IMR-90 (cell line): Measurements from ENCODE around the gene BYSL. TPM values are rescaled to one million over a fixed set of nuclear protein-coding genes. Genes with fewer than 3 reads are reported as not detected.
A peak's percentile ranks its signal among the peaks of the same experiment; 100 is the strongest.

Source experiments
- ATAC-seq: fragments of 200-7000 bp; cut with Tn5 transposase; 2 replicates; pipeline ENCODE4 v1.9.1; 2020; ENCODE audit warnings: low read depth, mild to moderate bottlenecking, moderate library complexity
- BruUV-seq: library from RNA; stranded (reverse); fragments of 400-500 nt; replicated peaks from 2 replicates; lab custom pipeline; 2021; lab: Mats Ljungman, UMichigan
- CTCF ChIA-PET: fragments of 300-600 bp; formaldehyde crosslinking; extraction: SDS; loops from one replicate; lab custom pipeline; 2021; ENCODE audit warnings: antibody characterized with exemption; lab: Yijun Ruan, JAX
- POLR2A ChIA-PET: fragments of 300-600 bp; sonication (Branson Sonifier 250); formaldehyde crosslinking; loops from one replicate; lab custom pipeline; 2022; ENCODE audit warnings: antibody characterized with exemption; ENCODE audit not compliant: unreplicated experiment; lab: Charles Lee
- DNase-seq: peaks from one replicate; pipeline ENCODE4 v3.0.0; 2013
- H2AFZ ChIP-seq: replicated peaks from 2 replicates; pipeline ENCODE3; 2013; ENCODE audit warnings: low read length, mild to moderate bottlenecking; ENCODE audit not compliant: poor library complexity
- H2AK5ac ChIP-seq: 2 replicates; pipeline ENCODE4 v1.6.1; 2013; ENCODE audit warnings: low read depth, low read length, inconsistent platforms
- H2AK9ac ChIP-seq: replicated peaks from 2 replicates; pipeline ENCODE3; 2013; ENCODE audit warnings: mild to moderate bottlenecking, low read depth, low read length, moderate library complexity; ENCODE audit not compliant: poor library complexity
- H2BK120ac ChIP-seq: 2 replicates; pipeline ENCODE4 v1.6.1; 2013; ENCODE audit warnings: low read depth, low read length, inconsistent platforms
- H2BK15ac ChIP-seq: 3 replicates; pipeline ENCODE4 v1.6.1; 2013; ENCODE audit warnings: low read depth, low read length, inconsistent platforms
- H2BK20ac ChIP-seq: 2 replicates; pipeline ENCODE4 v1.6.1; 2013; ENCODE audit warnings: low read depth, mild to moderate bottlenecking, inconsistent platforms, low read length, moderate library complexity
- H2BK5ac ChIP-seq: 2 replicates; pipeline ENCODE4 v1.6.1; 2013; ENCODE audit warnings: mild to moderate bottlenecking, low read depth, low read length, inconsistent platforms; ENCODE audit not compliant: poor library complexity, severe bottlenecking
- H3K14ac ChIP-seq: replicated peaks from 2 replicates; pipeline ENCODE4 v1.6.1; 2013; ENCODE audit warnings: low read depth, low read length, inconsistent platforms
- H3K18ac ChIP-seq: 2 replicates; pipeline ENCODE4 v1.6.1; 2013; ENCODE audit warnings: low read depth, low read length, control low read depth
- H3K23ac ChIP-seq: 2 replicates; pipeline ENCODE4 v1.6.1; 2013; ENCODE audit warnings: low read depth, low read length, inconsistent platforms
- H3K27ac ChIP-seq: 2 replicates; pipeline ENCODE4 v1.5.1; 2013; ENCODE audit warnings: mild to moderate bottlenecking, control low read depth, low read length; ENCODE audit not compliant: insufficient read depth
- H3K27me3 ChIP-seq: 2 replicates; pipeline ENCODE4 v1.6.1; 2013; ENCODE audit warnings: low read length; ENCODE audit not compliant: control insufficient read depth, insufficient read depth
- H3K36me3 ChIP-seq: 2 replicates; pipeline ENCODE4 v1.6.1; 2013; ENCODE audit warnings: low read length, mixed read lengths; ENCODE audit not compliant: control insufficient read depth, insufficient read depth
- H3K4ac ChIP-seq: 2 replicates; pipeline ENCODE4 v1.6.1; 2013; ENCODE audit warnings: low read depth, low read length, inconsistent platforms
- H3K4me1 ChIP-seq: 2 replicates; pipeline ENCODE4 v1.6.1; 2013; ENCODE audit warnings: low read length, mixed read lengths; ENCODE audit not compliant: control insufficient read depth, insufficient read depth
- H3K4me2 ChIP-seq: 2 replicates; pipeline ENCODE4 v1.6.1; 2013; ENCODE audit warnings: low read depth, mild to moderate bottlenecking, control low read depth, low read length, moderate library complexity
- H3K4me3 ChIP-seq: 2 replicates; pipeline ENCODE4 v1.5.1; 2013; ENCODE audit warnings: low read depth, mild to moderate bottlenecking, control low read depth, low read length, moderate library complexity; ENCODE audit not compliant: insufficient read depth
- H3K56ac ChIP-seq: 2 replicates; pipeline ENCODE4 v1.6.1; 2013; ENCODE audit warnings: low read length, inconsistent platforms; ENCODE audit not compliant: insufficient read depth; ENCODE audit errors: extremely low read depth
- H3K79me1 ChIP-seq, 2 experiments: 2 replicates each; pipeline ENCODE4 v1.6.1; 2013; ENCODE audit warnings: low read length in 2 of 2, inconsistent platforms in 1 of 2, low read depth in 1 of 2
- H3K9ac ChIP-seq: 2 replicates; pipeline ENCODE4 v1.6.1; 2013; ENCODE audit warnings: low read depth, low read length, control low read depth
- H3K9me1 ChIP-seq: 2 replicates; pipeline ENCODE4 v1.6.1; 2013; ENCODE audit warnings: low read length, inconsistent platforms; ENCODE audit not compliant: insufficient read depth
- H3K9me3 ChIP-seq: 2 replicates; pipeline ENCODE4 v1.6.1; 2013; ENCODE audit warnings: low read length; ENCODE audit not compliant: control insufficient read depth, insufficient read depth
- H4K20me1 ChIP-seq: 2 replicates; pipeline ENCODE4 v1.6.1; 2013; ENCODE audit warnings: low read length, inconsistent platforms; ENCODE audit not compliant: insufficient read depth
- H4K5ac ChIP-seq: 2 replicates; pipeline ENCODE4 v1.6.1; 2013; ENCODE audit warnings: mild to moderate bottlenecking, low read depth, low read length, control low read depth
- H4K8ac ChIP-seq, 2 experiments: 2 replicates each; pipeline ENCODE4 v1.6.1; 2013; ENCODE audit warnings: low read depth in 2 of 2, low read length in 2 of 2, control low read depth in 1 of 2, inconsistent platforms in 1 of 2
- H4K91ac ChIP-seq: 2 replicates; pipeline ENCODE4 v1.6.1; 2013; ENCODE audit warnings: low read depth, low read length, inconsistent platforms; ENCODE audit not compliant: insufficient read depth
- CEBPB ChIP-seq: IDR thresholded peaks from 2 replicates; pipeline ENCODE4 v1.6.1; 2012; ENCODE audit warnings: low read depth, low read length, improper control_type of control experiment
- ELK1 ChIP-seq: fragments of 150-350 bp; IDR thresholded peaks from 2 replicates; pipeline ENCODE4 v1.6.1; 2016; ENCODE audit warnings: low read depth, mild to moderate bottlenecking, low read length, moderate library complexity, borderline replicate concordance
- FOS ChIP-seq: fragments of 150-350 bp; IDR thresholded peaks from 2 replicates; pipeline ENCODE4 v1.6.1; 2016; ENCODE audit warnings: low read depth, low read length
- MAFK ChIP-seq: IDR thresholded peaks from 2 replicates; pipeline ENCODE4 v1.6.1; 2012; ENCODE audit warnings: low read depth, low read length, improper control_type of control experiment
- NFE2L2 ChIP-seq: fragments of 150-350 bp; IDR thresholded peaks from 2 replicates; pipeline ENCODE4 v1.6.1; 2016; ENCODE audit warnings: low read depth, mild to moderate bottlenecking, low read length
- RAD21 ChIP-seq: IDR thresholded peaks from 2 replicates; pipeline ENCODE4 v1.6.1; 2012; ENCODE audit warnings: low read length, improper control_type of control experiment
- RCOR1 ChIP-seq: IDR thresholded peaks from 2 replicates; pipeline ENCODE4 v1.6.1; 2012; ENCODE audit warnings: mild to moderate bottlenecking, low read length, improper control_type of control experiment; ENCODE audit not compliant: insufficient replicate concordance
- SMC3 ChIP-seq: fragments of 150-350 bp; IDR thresholded peaks from 2 replicates; pipeline ENCODE4 v1.6.1; 2016; ENCODE audit warnings: low read depth, mild to moderate bottlenecking, antibody characterized with exemption, low read length, moderate library complexity
- WGBS, 2 experiments: methylation state at CpG; one replicate each; pipeline versions ENCODE4 v1.1.5 to v1.1.7; 2013; ENCODE audit warnings: missing lambda C conversion rate in 2 of 2; ENCODE audit not compliant: insufficient read length in 1 of 2; ENCODE audit errors: extremely low coverage in 2 of 2; 5-methylcytosine and 5-hydroxymethylcytosine counted together
- dilution Hi-C: fragments of 300-500 bp; cut with HindIII; formaldehyde crosslinking; loops from one replicate; pipeline ENCODE4 v1.14.3; 2018; ENCODE audit warnings: low sequenced_read_pairs; ENCODE audit not compliant: unreplicated experiment
- in situ Hi-C: fragments of 300-500 bp; cut with MboI; formaldehyde crosslinking; loops from 3 replicates; pipeline ENCODE4 v1.14.3; 2019; ENCODE audit warnings: low sequenced_read_pairs, inconsistent platforms, mixed read lengths
- intact Hi-C: fragments of 100-400 bp; cut with micrococcal nuclease; formaldehyde crosslinking; loops from 2 replicates; pipeline ENCODE4 v1.10.0; 2022
- polyA plus RNA-seq, 3 experiments: library from polyadenylated mRNA; depleted of rRNA; stranded (reverse); fragments of >200 nt; gene quantifications; 2 replicates each; pipeline ENCODE4 v1.2.3, GENCODE V29; 2012; ENCODE audit warnings: low replicate concordance in 1 of 3
- total RNA-seq: library from RNA; depleted of rRNA; stranded (reverse); fragments of >200 nt; gene quantifications from 2 replicates; pipeline ENCODE4 v1.2.3, GENCODE V29; 2012
- TF ChIP-seq, protein P1 (sequence below): conservative IDR thresholded peaks from 2 replicates; pipeline ENCODE4 v1.5.1; 2012; ENCODE audit warnings: mild to moderate bottlenecking, low read depth, low read length, improper control_type of control experiment

The BYSL gene
- total and polyA plus RNA-seq, 2 of the 4 experiments (the other 2 are of a cell fraction): 26.7 to 36.3 TPM

DNA sequence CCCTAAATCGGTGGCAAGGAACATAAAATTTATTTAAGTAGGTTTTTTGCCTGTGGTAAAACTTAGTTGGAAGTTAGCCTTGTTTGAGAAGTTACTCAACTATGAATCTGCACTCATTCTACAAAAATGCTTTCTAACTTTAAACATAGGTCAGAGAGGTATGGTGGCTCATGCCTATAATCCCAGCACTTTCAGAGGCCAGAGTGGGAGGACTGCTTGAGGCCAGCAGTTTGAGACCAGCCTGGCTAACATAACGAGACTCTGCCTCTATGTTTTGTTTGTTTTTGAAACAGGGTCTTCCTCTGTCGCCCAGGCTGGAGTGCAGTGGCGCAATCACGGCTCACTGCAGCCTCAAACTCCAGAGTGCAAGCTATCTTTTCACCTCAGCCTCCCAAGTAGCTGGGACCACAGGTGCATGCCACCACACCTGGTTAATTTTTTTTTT is 42.3 kb upstream of the BYSL start:
- H3K4me1 ChIP-seq: peaks cover 5% of the 10 kb centered on the region; the same call in 1 of the 2 replicates
- peak overlapping the region; percentile 48 for H3K27ac ChIP-seq
- in situ Hi-C loops (no loop called here), dilution Hi-C loops (no loop called here), intact Hi-C loops (loop anchor here (2.0 kb wide), 1 partner anchor 68 kb away; no protein-coding TSS in a partner anchor)
- BruUV-seq: no TSS peak
- no peak overlapping the region; the same call in 1 of the 2 replicates for H3K4me2 ChIP-seq
- no peak overlapping the region for H3K9ac ChIP-seq
- H3K4me3 ChIP-seq: no peak overlapping the region
- no peaks in the 10 kb centered on the region for H3K36me3 ChIP-seq
- H3K79me1 ChIP-seq: peaks cover 0 to 7% of the 10 kb centered on the region in 2 experiments; a peak in 2 of 4 replicates
- no peak overlapping the region for H2AK9ac ChIP-seq
- no peak overlapping the region for H3K18ac ChIP-seq
- peak; percentile 83 for DNase-seq
- H2BK5ac ChIP-seq: peak overlapping the region; percentile 100
- no peak overlapping the region for H2AK5ac ChIP-seq
- peak overlapping the region; percentile 91 for H3K14ac ChIP-seq
- peak overlapping the region; percentile 95; the same call in 1 of the 2 replicates for H3K23ac ChIP-seq
- H3K4ac ChIP-seq: peak overlapping the region; percentile 95
- ATAC-seq: peak; percentile 90
- H3K9me1 ChIP-seq: peaks cover 8% of the 10 kb centered on the region; the same call in 1 of the 2 replicates
- peak overlapping the region; percentile 80; the same call in 1 of the 3 replicates for H2BK15ac ChIP-seq
- H4K20me1 ChIP-seq: peaks cover 3% of the 10 kb centered on the region; the same call in 1 of the 2 replicates
- peak overlapping the region; percentile 96 for H2BK20ac ChIP-seq
- peak overlapping the region; percentile 90; the same call in 1 of the 2 replicates for H3K56ac ChIP-seq
- peak overlapping the region; percentile 92 for H2BK120ac ChIP-seq
- no CpG with 5 or more reads among the region's 5 CpGs for WGBS, 2 experiments
- CTCF ChIA-PET: interaction anchor here (0.6 to 1.2 kb wide), 2 partner anchors 20 to 46 kb away, joined by 3 read pairs; no protein-coding TSS in a partner anchor
- H2AFZ ChIP-seq: peak overlapping the region; percentile 67
- H3K27me3 ChIP-seq: no peaks in the 10 kb centered on the region
- H4K5ac ChIP-seq: no peak overlapping the region
- POLR2A ChIA-PET: no interaction called here
- peak overlapping the region; percentile 77; the same call in 1 of the 2 replicates for H4K91ac ChIP-seq
- H3K9me3 ChIP-seq: no peaks in the 10 kb centered on the region
- TF ChIP-seq MAFK (no peak), ELK1 (no peak), RCOR1 (peak; percentile 85), CEBPB (peak; percentile 40), SMC3 (no peak), RAD21 (no peak), NFE2L2 (no peak), FOS (0 out of 2 replicates have a peak, but pooled peaks have one; percentile 16)
- TF ChIP-seq, protein P1, sequence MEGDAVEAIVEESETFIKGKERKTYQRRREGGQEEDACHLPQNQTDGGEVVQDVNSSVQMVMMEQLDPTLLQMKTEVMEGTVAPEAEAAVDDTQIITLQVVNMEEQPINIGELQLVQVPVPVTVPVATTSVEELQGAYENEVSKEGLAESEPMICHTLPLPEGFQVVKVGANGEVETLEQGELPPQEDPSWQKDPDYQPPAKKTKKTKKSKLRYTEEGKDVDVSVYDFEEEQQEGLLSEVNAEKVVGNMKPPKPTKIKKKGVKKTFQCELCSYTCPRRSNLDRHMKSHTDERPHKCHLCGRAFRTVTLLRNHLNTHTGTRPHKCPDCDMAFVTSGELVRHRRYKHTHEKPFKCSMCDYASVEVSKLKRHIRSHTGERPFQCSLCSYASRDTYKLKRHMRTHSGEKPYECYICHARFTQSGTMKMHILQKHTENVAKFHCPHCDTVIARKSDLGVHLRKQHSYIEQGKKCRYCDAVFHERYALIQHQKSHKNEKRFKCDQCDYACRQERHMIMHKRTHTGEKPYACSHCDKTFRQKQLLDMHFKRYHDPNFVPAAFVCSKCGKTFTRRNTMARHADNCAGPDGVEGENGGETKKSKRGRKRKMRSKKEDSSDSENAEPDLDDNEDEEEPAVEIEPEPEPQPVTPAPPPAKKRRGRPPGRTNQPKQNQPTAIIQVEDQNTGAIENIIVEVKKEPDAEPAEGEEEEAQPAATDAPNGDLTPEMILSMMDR: no peak
- peak overlapping the region in 1 of 2 experiments; percentile 81; a peak in 2 of 4 replicates for H4K8ac ChIP-seq
